ENCODE data around the gene RNF151. TPM values are rescaled to one million over a fixed set of nuclear protein-coding genes. Genes with fewer than 3 reads are reported as not detected.
A peak's percentile ranks its signal among the peaks of the same experiment; 100 is the strongest.

The RNF151 gene
- total and polyA plus RNA-seq, 10 donors = 0.16 to 0.26 (median 0.17) TPM; not detected in 7

DNA sequence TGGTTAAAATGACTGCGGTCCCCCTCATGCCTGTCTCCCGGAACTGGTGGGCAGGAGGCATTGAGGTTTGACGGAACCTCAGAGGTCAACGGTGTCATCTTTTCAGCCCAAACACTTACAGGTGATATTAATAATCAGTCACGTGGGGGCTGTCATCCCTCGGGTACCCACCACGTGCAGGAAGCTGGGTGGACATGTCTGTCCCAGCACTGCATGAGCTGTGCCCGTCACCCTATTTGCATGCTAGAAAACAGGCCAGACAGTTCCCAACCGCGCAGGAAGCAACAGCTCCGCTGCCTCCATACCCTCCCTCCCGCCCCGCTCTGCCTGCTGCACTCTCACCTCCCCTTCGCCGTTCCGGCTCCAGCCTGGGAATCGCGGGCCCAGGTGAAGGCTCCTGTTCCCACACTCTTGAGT is 24.5 kb downstream of the RNF151 start:
- TF ChIP-seq, protein P1, sequence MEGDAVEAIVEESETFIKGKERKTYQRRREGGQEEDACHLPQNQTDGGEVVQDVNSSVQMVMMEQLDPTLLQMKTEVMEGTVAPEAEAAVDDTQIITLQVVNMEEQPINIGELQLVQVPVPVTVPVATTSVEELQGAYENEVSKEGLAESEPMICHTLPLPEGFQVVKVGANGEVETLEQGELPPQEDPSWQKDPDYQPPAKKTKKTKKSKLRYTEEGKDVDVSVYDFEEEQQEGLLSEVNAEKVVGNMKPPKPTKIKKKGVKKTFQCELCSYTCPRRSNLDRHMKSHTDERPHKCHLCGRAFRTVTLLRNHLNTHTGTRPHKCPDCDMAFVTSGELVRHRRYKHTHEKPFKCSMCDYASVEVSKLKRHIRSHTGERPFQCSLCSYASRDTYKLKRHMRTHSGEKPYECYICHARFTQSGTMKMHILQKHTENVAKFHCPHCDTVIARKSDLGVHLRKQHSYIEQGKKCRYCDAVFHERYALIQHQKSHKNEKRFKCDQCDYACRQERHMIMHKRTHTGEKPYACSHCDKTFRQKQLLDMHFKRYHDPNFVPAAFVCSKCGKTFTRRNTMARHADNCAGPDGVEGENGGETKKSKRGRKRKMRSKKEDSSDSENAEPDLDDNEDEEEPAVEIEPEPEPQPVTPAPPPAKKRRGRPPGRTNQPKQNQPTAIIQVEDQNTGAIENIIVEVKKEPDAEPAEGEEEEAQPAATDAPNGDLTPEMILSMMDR (IDR thresholded peaks at IDR 0.05 in 8 of 11, conservative IDR thresholded peaks at IDR 0.05 in 3 of 11) = no peak
- peak; percentile 33 to 83 (median 81) for TF ChIP-seq POLR2AphosphoS5 (IDR thresholded peaks at IDR 0.05)
- TF ChIP-seq POLR2A (IDR thresholded peaks at IDR 0.05) = peak in 2 of 3 donors; percentile 6 to 14
- peak; percentile 90 for DNase-seq
- peaks cover 0 to 14% (median 8%) of the 10 kb centered on the region in 6 donors for H3K36me3 ChIP-seq
- intact Hi-C loops (cut with DNase I; ENCODE audit: low total_unique reads) = no loop called here
- peaks cover 11 to 47% (median 30%) of the 10 kb centered on the region in 6 donors for H3K4me1 ChIP-seq
- 0 to 8% (median 2%) methylated on average over 6 to 18 of the region's 18 CpGs for WGBS, 5 donors
- peak overlapping the region in 7 of 8 donors; percentile 27 to 72 (median 38) for H3K4me3 ChIP-seq
- peak overlapping the region in 7 of 8 donors; percentile 70 to 93 (median 84) for H3K27ac ChIP-seq
- peaks cover 0 to 39% (median 23%) of the 10 kb centered on the region in 7 donors for H3K27me3 ChIP-seq (replicated peaks in 1 of 7)
- peaks cover 0 to 5% (median 0%) of the 10 kb centered on the region in 8 donors for H3K9me3 ChIP-seq

DNA sequence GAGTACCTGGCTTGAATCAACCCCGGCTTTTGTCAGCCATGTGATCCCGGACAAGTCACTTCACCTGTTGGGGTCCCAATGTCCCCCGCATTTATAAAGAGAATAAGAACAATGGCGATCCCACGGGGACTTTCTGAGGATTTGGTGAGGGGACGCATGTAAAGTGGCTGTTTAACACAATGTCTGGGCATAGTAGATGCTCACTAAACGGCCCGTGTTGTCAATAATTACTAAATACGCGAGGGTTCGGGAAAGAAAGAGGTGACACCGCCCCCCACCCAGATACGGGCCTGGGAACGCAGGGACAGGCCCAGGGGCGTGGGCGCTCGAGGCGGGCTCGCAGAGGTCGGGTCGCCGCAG is 24.9 kb downstream of the RNF151 start:
- WGBS, 5 donors = 9 to 21% (median 11%) methylated on average over 11 to 22 of the region's 22 CpGs
- Histone ChIP-seq H3K36me3 (peaks cover 0 to 14% (median 5%) of the 10 kb centered on the region in 6 donors), H3K4me1 (peaks cover 11 to 47% (median 30%) of the 10 kb centered on the region in 6 donors), H3K27ac (peak overlapping the region; percentile 70 to 93 (median 82)), H3K9me3 (peaks cover 0 to 5% (median 0%) of the 10 kb centered on the region in 8 donors), H3K4me3 (peak overlapping the region; percentile 27 to 72 (median 36)), H3K27me3 (replicated peaks in 1 of 7) (peaks cover 0 to 39% (median 23%) of the 10 kb centered on the region in 7 donors)
- DNase-seq = no peak
- TF ChIP-seq, protein P1 (IDR thresholded peaks at IDR 0.05 in 8 of 11, conservative IDR thresholded peaks at IDR 0.05 in 3 of 11) = no peak
- TF ChIP-seq POLR2A (IDR thresholded peaks at IDR 0.05) (no peak), POLR2AphosphoS5 (IDR thresholded peaks at IDR 0.05) (no peak)
- intact Hi-C loops (cut with DNase I; ENCODE audit: low total_unique reads) = no loop called here

DNA sequence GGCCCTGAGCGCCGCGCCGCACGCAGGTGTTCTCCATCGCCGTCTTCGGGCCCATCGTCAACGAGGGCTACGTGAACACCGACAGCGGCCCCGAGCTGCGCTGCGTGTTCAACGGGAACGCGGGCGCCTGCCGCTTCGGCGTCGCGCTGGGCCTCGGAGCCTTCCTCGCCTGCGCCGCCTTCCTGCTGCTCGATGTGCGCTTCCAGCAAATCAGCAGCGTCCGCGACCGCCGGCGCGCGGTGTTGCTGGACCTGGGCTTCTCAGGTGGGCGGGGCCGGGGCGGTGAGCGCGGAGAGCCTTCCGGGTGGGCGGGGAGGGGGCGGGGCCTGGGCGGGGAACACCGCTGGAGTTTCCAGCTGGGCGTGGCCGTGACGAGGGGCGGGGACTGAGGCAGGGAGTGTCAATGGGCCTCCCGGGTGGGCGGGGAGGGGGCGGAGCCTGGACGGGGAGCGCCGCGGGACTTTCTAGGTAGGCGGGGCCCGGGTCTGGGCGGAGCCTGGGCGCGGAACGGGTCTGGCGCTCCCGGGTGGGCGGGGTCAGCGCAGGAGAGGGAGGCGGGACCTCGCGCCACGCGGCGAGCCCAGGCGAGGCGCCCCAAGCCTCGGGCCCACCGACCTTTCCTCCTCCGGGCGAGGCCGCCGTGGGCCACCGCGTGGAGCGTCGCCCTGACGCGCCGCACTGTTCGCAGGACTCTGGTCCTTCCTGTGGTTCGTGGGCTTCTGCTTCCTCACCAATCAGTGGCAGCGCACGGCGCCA is 25.5 kb downstream of the RNF151 start:
- intact Hi-C loops (cut with DNase I; ENCODE audit: low total_unique reads) = no loop called here
- TF ChIP-seq POLR2AphosphoS5 (IDR thresholded peaks at IDR 0.05) (peak; percentile 89 to 92 (median 91)), POLR2A (IDR thresholded peaks at IDR 0.05) (no peak)
- TF ChIP-seq, protein P1 (IDR thresholded peaks at IDR 0.05 in 8 of 11, conservative IDR thresholded peaks at IDR 0.05 in 3 of 11) = peak in 2 of 11 experiments; percentile 15 to 36
- Histone ChIP-seq H3K4me1 (peaks cover 11 to 47% (median 30%) of the 10 kb centered on the region in 6 donors), H3K27me3 (replicated peaks in 1 of 7) (peaks cover 0 to 39% (median 23%) of the 10 kb centered on the region in 7 donors), H3K9me3 (peaks cover 0 to 5% (median 0%) of the 10 kb centered on the region in 8 donors), H3K27ac (peak overlapping the region; percentile 70 to 93 (median 82)), H3K4me3 (peak overlapping the region; percentile 27 to 72 (median 36)), H3K36me3 (peaks cover 0 to 14% (median 5%) of the 10 kb centered on the region in 6 donors)
- DNase-seq = peak; percentile 98
- 4 to 6% (median 5%) methylated on average over 41 to 96 of the region's 96 CpGs; no CpG with 5 or more reads in 1 of the 5 donors for WGBS, 5 donors

All from spleen (tissue), 11 donors.